ENCODE measurements around the gene DENND1A.

The DENND1A gene

DNA sequence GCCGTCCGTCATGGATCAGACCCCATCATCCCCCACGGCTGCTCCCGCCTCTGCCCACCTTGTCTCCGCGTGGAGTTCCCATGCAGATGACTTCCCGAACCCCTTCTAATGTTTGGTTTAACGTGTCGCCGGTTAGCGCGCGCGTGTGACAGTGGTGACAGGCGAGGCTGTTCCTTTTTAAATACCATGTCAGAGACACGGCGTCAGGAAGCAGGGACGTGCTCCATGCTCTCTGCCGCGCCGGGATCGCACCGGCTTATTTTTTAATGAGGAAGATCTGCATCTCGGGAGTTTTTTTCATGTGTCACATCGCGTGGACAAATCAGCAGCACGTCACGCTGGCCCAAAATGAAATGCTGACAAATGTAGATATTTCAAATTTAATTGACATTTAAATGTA lies 538.0 kb downstream of the DENND1A start:
- DNase-seq (ENCODE audit: low spot score) = no peak

- no peak for DNase-seq (ENCODE audit: low spot score)
Measured at GRCh38 chr9:123391233-123391632, 538.7 kb downstream of the DENND1A start.

DNA sequence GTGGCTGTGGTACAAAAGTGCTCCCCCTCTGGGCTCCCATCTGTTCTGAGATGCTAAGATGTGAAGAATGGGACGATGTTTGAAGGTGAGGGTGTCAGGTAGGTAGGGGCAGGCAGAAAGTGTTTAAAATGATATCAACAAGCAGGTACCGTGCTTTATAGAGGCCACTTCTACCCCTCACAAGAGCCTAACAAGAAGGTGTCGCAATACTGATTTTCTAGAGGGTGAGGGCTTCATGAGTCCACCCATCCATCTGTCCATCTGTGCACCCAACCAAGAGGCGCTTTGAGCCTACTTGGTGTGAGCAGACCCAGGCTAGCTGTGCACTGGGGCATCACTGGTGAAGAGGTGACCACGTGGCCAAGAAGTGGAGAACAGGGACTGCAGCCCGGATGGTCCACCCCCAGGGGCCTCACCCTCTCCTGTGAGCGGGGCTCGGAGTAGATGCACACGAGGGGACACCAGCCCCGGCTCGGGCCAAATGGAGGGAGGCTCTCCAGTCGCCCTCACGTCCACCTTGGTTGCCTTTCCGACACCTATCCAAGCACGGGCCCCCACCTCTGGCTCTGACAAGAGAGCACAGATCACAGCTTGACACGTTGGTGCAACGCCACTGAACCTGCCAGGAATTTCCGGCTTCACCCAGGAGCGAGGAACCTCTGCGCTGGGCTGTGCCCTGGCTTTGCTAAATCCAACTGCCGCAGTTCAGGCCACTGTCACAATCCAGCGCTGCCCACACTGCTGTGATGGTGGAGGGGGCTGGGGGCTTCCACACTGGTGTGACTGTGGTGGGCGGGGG lies 539.4 kb downstream of the DENND1A start:
- no peak for DNase-seq (ENCODE audit: low spot score)

GRCh38 chr9:123389698-123390097 lies 540.2 kb downstream of the DENND1A start:
- no peak for DNase-seq (ENCODE audit: low spot score)

GRCh38 chr9:123389070-123389469 lies 540.9 kb downstream of the DENND1A start:
- no peak for DNase-seq (ENCODE audit: low spot score)

DNA sequence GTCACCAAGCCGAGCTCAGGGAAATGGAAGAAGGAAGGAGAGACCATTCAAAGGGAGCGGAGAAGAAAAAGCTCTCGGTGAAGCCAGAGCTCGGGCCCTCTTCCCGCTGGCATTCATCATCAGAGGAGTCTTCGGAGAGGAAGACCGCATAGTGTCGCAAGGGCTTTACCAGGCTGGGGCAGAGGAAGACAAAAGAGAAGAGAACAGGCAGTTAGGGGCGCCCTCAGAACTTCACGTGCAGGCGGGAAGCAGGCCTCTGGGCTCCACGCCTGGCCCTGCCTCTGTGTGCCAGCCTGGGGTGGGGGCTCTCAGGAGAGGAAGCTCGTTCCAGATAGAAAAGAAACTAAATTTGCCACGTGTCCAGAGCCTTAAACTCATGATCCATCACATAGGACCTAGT lies 542.2 kb downstream of the DENND1A start:
- DNase-seq (ENCODE audit: low spot score) = no peak

- no peak for DNase-seq (ENCODE audit: low spot score)
Measured at GRCh38 chr9:123383512-123384170, 546.3 kb downstream of the DENND1A start.

- no peak for DNase-seq (ENCODE audit: low spot score)
Measured at GRCh38 chr9:123382653-123383511, 547.0 kb downstream of the DENND1A start.

DNA sequence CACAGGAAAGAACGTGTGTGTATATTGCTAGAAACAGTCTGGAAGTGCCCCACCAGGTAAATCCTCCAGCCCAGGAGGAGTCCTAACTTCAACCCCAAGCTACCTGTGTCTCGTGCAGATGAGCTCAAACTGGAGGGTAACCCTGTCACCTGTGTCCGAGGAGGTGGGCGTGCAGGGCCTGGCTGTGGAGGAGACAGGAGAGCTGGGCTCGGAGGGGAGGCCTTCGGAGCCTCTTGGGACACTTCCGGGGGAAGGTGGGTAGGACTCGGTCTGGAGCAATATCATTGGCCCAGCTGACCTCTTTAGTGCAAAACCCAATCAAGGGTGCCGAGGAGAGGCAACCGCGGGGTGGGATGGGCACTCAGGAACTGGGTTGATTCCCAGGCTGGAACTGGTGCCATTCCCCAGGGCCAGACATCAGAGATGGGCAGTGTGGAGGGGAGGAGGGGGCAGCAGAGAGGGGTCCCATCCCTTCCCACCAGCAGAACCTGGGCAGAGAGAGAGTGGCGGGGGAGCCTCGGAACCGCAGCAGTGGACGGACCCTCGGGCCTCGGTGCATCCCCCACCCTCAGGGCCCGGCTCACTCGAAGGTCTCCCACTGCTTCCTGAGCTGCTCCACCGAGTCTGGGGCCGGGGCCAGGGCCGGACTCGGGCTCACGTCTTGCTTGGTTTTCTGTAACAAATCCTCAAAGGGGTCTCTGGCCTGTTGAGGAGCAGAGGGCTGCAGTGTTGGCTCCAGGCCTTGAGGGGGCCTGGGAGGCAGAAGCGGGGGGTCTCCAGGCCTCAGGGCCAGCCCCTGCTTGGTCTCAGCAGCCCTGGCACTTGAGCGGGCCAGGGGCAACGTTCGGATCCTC lies 548.8 kb downstream of the DENND1A start:
- DNase-seq (ENCODE audit: low spot score) = no peak

GRCh38 chr9:123378956-123379660 lies 550.8 kb downstream of the DENND1A start:
- DNase-seq (ENCODE audit: low spot score) = no peak

DNA sequence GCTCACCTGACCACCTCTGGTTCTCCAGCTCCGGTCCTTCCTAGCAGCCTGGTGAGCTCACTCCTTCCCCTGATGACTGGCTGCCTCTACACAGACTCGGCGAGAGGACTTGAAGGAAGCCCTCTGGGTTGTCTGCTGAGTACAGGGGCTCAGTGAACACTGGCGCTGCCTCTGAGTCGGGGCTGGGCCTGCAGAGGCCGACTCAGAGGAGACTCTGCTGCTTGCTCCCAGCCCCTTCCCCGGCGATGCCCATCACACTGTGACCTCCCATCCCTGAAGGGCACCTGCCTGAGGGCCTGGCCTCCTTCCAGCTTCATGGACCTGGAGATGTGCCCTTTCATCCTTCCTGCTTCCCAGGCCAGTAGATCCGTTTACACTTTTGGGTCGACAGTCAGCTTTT lies 551.9 kb downstream of the DENND1A start:
- no peak for DNase-seq (ENCODE audit: low spot score)

DNA sequence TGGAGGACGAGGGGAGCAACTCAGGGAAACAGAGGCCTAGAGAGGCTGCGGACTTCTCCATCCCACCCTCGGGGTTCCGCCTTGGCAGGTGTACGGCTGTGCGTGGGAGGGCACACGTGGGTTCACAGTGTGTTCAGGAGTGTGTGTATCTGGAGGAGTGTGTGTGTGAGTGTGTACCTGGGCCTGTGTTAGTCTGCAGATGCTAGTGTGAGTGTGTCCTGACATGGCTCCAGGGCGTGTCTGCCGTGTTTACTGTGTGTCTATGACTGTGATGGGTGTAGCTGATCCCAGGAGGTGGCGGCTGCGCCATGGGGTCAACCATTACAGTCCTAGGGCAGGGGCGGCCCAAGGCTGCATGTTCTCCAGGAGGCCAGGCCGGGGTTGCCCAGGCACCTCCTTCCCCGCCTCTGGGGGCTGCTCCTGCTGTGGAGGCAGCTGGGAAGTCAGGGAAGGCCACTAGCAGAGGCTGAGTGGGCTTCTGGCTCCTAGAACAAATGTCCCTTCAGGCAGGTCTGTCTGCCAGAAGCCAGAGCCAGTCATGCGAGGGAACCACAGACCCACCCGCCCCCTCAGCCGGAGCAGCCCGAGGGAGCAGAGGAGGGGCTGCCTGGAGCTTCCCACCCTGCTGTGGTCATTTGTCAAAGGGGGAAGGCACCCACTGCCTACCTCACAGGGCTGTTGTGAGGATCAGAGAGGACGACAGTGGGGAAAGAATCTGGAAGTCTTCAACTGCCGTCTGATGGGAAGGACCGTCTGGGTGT lies 552.5 kb downstream of the DENND1A start:
- DNase-seq (ENCODE audit: low spot score) = no peak

DNA sequence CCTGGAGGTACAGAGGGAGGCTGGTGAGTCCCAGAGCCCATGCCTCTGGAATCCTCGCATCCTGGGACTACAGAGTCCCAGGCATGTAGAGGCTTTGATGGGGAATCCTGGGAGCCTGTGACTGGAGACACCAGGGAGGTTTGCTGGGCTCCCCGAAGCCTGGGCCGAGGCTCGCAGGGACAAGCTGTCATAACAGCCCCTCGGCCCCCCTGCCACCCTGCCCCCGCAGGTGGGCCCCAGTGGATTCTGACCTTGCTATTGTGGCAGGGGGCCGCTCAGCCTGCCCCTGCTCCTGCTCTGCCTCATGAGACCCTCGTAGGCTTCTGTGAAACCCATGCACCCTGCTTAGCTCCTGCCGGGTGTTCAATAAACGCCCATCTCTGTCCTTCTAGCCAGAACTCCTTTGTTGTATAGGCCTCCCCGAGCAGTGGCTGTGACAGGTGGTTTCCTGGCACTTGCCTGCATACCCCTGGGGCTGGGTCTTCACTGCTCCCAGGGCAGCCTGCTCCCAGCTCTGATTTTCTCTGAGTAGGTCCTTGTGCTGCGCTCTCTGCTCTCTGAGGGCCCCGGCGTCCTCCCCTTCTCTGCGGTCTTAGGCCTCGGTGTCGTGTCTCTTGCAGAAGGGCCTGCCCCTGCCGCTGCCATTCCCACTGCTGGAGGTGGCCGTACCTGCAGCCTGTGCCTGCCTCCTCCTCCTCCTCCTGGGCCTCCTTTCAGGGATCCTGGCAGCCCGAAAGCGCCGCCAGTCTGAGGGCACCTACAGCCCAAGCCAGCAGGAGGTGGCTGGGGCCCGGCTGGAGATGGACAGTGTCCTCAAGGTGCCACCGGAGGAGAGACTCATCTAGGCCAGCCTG lies 553.5 kb downstream of the DENND1A start:
- DNase-seq (ENCODE audit: low spot score) = no peak

DNA sequence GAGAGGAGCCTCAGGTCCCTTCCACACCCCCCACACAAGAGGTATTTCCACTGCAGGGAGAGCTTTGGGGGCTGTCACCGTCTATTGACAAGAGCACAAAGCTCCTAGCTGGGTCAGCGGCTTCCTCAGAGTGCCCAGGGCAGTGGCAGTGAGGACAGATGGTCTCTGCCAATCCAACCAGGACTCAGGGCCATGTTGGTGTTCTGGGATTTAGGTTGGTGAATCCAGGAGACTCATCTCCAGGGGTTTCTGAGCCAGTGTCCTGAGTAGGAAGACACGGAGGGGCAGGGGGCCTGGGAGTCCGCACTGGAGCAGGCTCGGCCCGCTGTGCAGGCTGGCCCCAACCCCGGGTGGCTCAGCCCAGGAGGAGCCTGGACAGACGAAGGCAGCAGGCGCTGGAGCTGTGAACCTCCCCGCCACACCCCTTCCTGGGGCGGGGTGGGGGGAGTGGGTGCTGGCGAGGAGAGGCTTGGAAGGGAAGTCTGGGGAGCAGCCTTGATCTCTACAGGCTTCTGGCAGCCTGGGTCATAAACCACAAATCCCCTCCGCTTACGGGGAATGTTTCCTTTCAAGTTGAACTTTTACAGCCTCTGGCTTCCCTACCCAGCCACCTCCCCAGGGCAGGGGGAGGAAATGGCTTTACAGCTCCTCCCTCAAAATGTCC lies 554.3 kb downstream of the DENND1A start:
- DNase-seq (ENCODE audit: low spot score) = no peak

GRCh38 chr9:123373946-123374345 lies 556.0 kb downstream of the DENND1A start:
- no peak for DNase-seq (ENCODE audit: low spot score)

DNA sequence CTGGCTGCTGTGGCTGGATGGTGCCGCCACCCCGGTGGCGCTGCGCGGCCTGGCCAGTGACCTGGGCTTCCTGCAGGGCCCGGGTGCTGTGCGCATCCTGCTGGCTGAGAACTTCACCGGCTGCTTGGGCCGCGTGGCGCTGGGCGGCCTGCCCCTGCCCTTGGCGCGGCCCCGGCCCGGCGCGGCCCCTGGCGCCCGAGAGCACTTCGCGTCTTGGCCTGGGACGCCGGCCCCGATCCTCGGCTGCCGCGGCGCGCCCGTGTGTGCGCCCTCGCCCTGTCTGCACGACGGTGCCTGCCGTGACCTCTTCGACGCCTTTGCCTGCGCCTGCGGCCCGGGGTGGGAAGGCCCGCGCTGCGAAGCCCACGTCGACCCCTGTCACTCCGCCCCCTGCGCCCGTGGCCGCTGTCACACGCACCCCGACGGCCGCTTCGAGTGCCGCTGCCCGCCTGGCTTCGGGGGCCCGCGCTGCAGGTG lies 556.4 kb downstream of the DENND1A start:
- DNase-seq (ENCODE audit: low spot score) = no peak

DNA sequence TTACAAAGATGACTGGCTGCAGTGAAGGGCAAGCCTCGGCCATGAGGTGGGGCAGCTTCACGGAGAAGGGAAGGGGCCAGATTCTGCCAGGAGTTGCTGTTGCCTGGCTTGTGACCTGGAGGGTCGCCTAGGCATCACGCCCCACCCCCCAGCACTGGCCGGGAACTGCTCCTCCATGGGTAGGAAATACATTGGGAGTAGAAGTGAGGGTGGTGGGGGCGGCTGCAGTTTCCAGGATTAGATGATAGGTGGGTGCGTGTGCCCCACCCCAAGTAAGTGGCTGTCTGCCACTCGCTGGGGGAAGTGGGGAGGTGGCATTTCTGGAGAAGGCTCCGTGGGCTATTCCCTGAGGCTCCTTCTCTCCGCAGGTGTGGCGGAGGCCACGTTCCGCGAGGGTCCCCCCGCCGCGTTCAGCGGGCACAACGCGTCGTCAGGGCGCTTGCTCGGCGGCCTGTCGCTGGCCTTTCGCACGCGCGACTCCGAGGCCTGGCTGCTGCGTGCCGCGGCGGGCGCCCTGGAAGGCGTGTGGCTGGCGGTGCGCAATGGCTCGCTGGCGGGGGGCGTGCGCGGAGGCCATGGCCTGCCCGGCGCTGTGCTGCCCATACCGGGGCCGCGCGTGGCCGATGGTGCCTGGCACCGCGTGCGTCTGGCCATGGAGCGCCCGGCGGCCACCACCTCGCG lies 557.0 kb downstream of the DENND1A start:
- DNase-seq (ENCODE audit: low spot score) = no peak

Measured in AG08396 (cell line).